ENCODE measurements around the gene BNC2. TPM values are rescaled to one million over a fixed set of nuclear protein-coding genes. Genes with fewer than 3 reads are reported as not detected.

BNC2 gene, protein sequence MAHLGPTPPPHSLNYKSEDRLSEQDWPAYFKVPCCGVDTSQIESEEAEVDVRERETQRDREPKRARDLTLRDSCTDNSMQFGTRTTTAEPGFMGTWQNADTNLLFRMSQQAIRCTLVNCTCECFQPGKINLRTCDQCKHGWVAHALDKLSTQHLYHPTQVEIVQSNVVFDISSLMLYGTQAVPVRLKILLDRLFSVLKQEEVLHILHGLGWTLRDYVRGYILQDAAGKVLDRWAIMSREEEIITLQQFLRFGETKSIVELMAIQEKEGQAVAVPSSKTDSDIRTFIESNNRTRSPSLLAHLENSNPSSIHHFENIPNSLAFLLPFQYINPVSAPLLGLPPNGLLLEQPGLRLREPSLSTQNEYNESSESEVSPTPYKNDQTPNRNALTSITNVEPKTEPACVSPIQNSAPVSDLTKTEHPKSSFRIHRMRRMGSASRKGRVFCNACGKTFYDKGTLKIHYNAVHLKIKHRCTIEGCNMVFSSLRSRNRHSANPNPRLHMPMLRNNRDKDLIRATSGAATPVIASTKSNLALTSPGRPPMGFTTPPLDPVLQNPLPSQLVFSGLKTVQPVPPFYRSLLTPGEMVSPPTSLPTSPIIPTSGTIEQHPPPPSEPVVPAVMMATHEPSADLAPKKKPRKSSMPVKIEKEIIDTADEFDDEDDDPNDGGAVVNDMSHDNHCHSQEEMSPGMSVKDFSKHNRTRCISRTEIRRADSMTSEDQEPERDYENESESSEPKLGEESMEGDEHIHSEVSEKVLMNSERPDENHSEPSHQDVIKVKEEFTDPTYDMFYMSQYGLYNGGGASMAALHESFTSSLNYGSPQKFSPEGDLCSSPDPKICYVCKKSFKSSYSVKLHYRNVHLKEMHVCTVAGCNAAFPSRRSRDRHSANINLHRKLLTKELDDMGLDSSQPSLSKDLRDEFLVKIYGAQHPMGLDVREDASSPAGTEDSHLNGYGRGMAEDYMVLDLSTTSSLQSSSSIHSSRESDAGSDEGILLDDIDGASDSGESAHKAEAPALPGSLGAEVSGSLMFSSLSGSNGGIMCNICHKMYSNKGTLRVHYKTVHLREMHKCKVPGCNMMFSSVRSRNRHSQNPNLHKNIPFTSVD
- total RNA-seq (2021) (2.7 and 2.9 TPM in 2 replicates), Bru-seq, nascent RNA (percentile 42 among the genes with signal in this experiment), BruChase-seq, experiment 1, labeled RNA remaining after a 2-hour chase (percentile 35 among the genes with signal in this experiment), BruChase-seq, experiment 2, labeled RNA remaining after a 6-hour chase (percentile 31 among the genes with signal in this experiment)
- long read RNA-seq, partial matches to known transcripts: 0 of 1 reads
- long read RNA-seq, other reads (novel, unspliced or antisense): 1 of 1 reads

DNA sequence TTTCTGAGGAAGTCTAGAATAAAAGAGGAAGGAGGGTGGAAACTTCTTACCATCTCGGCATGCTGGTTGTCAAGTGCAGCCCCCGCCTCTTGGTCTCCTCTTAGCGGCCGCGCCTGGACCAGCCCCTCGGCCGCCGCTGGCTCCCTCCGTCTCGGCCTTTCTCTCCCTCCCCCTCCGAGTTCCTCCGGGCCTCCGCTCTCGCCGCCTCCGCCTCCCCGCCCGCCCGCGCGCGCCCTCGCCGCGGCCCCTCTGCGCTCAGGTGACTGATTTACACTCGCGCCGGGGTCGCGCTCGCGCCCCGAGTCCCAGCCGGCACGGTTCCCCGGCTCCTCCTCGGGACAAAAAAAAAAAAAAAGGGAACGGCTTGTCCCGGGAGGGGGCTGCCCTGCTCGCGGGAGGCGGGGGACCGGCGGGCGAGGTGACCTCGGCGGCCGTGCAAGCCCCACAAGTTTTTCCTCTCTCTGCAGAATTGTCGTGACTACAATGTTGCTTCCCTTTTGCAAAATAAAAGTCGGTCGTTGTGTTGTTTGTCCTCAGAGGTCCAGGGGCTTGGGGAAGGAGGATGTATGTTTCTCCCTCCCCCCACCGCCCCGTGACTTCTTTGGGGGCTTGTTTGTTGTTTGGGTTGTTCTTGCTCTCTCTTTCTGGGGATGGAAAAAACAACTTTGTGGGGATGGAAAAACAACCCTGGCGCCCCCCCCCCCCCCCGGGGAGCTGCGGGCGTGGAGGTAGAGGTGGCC is at the start of gene BNC2:
TSS of gene BNC2 (minus strand) at position 75 of the 740 bp plus-strand sequence. CDS start at position 53, 22 bp downstream.
- no peak for DNase-seq
- H3K9me3 ChIP-seq (ENCODE audit: insufficient read depth, low read depth): no peaks in the 10 kb centered on the region
- no peaks in the 10 kb centered on the region for H3K9me2 ChIP-seq (ENCODE audit: insufficient read depth)
- BruUV-seq (replicated peaks): no TSS peak
- H3F3A ChIP-seq (ENCODE audit: insufficient read depth, low read depth): no peaks in the 10 kb centered on the region
- no peaks in the 10 kb centered on the region for H3K36me3 ChIP-seq (ENCODE audit: low read depth)
- peak within 1 kb of the TSS; percentile 35; the same call in 1 of the 2 replicates for H3K4me3 ChIP-seq
- peak within 1 kb of the TSS; percentile 54 for H3K4me2 ChIP-seq
- intact Hi-C loops (cut with micrococcal nuclease; ENCODE audit: unreplicated experiment): no loop called here
- no peaks in the 10 kb centered on the region for H3K27me3 ChIP-seq (ENCODE audit: insufficient read depth, low read depth)
- peaks cover 11% of the 10 kb centered on the region; the same call in 1 of the 2 replicates for H3K4me1 ChIP-seq (replicated peaks; ENCODE audit: insufficient read depth)
- no peak for TF ChIP-seq EZH2 (IDR thresholded peaks at IDR 0.05; ENCODE audit: low read depth)
- TF ChIP-seq, protein P1, sequence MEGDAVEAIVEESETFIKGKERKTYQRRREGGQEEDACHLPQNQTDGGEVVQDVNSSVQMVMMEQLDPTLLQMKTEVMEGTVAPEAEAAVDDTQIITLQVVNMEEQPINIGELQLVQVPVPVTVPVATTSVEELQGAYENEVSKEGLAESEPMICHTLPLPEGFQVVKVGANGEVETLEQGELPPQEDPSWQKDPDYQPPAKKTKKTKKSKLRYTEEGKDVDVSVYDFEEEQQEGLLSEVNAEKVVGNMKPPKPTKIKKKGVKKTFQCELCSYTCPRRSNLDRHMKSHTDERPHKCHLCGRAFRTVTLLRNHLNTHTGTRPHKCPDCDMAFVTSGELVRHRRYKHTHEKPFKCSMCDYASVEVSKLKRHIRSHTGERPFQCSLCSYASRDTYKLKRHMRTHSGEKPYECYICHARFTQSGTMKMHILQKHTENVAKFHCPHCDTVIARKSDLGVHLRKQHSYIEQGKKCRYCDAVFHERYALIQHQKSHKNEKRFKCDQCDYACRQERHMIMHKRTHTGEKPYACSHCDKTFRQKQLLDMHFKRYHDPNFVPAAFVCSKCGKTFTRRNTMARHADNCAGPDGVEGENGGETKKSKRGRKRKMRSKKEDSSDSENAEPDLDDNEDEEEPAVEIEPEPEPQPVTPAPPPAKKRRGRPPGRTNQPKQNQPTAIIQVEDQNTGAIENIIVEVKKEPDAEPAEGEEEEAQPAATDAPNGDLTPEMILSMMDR (conservative IDR thresholded peaks at IDR 0.05): no peak
- no peaks in the 10 kb centered on the region for H4K20me1 ChIP-seq (ENCODE audit: insufficient read depth)
- no peak within 1 kb of the TSS for H3K27ac ChIP-seq
- H2AFZ ChIP-seq: no peak within 1 kb of the TSS
- H3K79me2 ChIP-seq (ENCODE audit: low read depth): no peaks in the 10 kb centered on the region
- ChIA-PET CTCF (interaction anchor here (0.7 kb wide), 1 partner anchor 279 kb away, joined by 3 read pairs; no protein-coding TSS in a partner anchor), POLR2A (ENCODE audit: unreplicated experiment) (no interaction called here)

DNA sequence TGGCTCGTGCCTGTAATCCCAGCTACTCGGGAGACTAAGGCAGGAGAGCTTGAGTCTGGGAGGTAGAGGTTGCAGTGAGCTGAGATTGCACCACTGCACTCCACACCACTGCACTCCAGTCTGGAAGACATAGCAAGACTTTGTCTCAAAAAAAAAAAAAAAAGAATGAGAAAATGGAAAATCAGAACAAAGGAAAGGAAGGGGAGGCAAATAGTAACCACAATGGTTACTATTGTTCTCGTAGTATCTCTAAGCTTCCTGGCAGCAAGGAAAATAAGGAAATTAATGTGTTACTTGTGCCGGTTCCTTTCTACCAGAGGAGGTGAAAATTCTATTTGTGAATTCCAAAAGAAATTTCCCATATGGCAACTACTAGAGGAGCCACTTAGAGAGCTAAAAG is 48.5 kb upstream of the BNC2 start:
- DNase-seq: no peak
- POLR2A ChIA-PET (ENCODE audit: unreplicated experiment): no interaction called here
- no TSS peak for BruUV-seq (replicated peaks)
- H3K4me2 ChIP-seq: no peak overlapping the region
- no peaks in the 10 kb centered on the region for H3K9me3 ChIP-seq (ENCODE audit: insufficient read depth, low read depth)
- no peaks in the 10 kb centered on the region for H3K79me2 ChIP-seq (ENCODE audit: low read depth)
- H3K4me3 ChIP-seq: no peak overlapping the region
- no peak for TF ChIP-seq EZH2 (IDR thresholded peaks at IDR 0.05; ENCODE audit: low read depth)
- TF ChIP-seq, protein P1 (conservative IDR thresholded peaks at IDR 0.05): no peak
- CTCF ChIA-PET: no interaction called here
- H4K20me1 ChIP-seq (ENCODE audit: insufficient read depth): no peaks in the 10 kb centered on the region
- no peaks in the 10 kb centered on the region for H3K9me2 ChIP-seq (ENCODE audit: insufficient read depth)
- peaks cover 11% of the 10 kb centered on the region for H3K4me1 ChIP-seq (replicated peaks; ENCODE audit: insufficient read depth)
- H3K27me3 ChIP-seq (ENCODE audit: insufficient read depth, low read depth): no peaks in the 10 kb centered on the region
- H3K27ac ChIP-seq: no peak overlapping the region
- intact Hi-C loops (cut with micrococcal nuclease; ENCODE audit: unreplicated experiment): no loop called here
- H3F3A ChIP-seq (ENCODE audit: insufficient read depth, low read depth): no peaks in the 10 kb centered on the region
- H2AFZ ChIP-seq: no peak overlapping the region
- no peaks in the 10 kb centered on the region for H3K36me3 ChIP-seq (ENCODE audit: low read depth)

Measured in PC-9 (cell line).